ENCODE data around the gene ARHGEF17. TPM values are rescaled to one million over a fixed set of nuclear protein-coding genes. Genes with fewer than 3 reads are reported as not detected.

Gene ARHGEF17
- total RNA-seq, 3 donors from 2014 or later (not counting 1 experiment from before 2014, with no cell fraction given) = 0.02 to 0.88 (median 0.50) TPM

- no peak for ATAC-seq
- 87% methylated on average over 10 of the region's 10 CpGs for WGBS (ENCODE audit: insufficient coverage)
- Histone ChIP-seq H3K9me3 (ENCODE audit: control insufficient read depth, insufficient read depth, low read length) (no peaks in the 10 kb centered on the region), H3K36me3 (ENCODE audit: control insufficient read depth, insufficient read depth, low read length) (no peaks in the 10 kb centered on the region), H3K4me3 (ENCODE audit: low read length) (no peak overlapping the region), H3K27ac (ENCODE audit: low read length) (no peak overlapping the region), H3K4me1 (ENCODE audit: control insufficient read depth, insufficient read depth, low read length) (no peaks in the 10 kb centered on the region), H3K27me3 (ENCODE audit: control insufficient read depth, insufficient read depth, low read length) (no peaks in the 10 kb centered on the region)
- Mint-ChIP-seq H3K4me1 (peaks cover 0 to 3% of the 10 kb centered on the region in 2 donors), H3K9me3 (no peaks in the 10 kb centered on the region), H3K36me3 (no peaks in the 10 kb centered on the region), H3K27me3 (ENCODE audit: low read depth in 2 of 2) (peaks cover 0 to 3% of the 10 kb centered on the region in 2 donors), H3K4me3 (no peak overlapping the region), H3K27ac (no peak overlapping the region)
- intact Hi-C loops (cut with micrococcal nuclease) = no loop called here
- no peak for DNase-seq
- no peak for TF ChIP-seq CTCF (IDR thresholded peaks at IDR 0.05)
These were observed 38.3 kb downstream of the ARHGEF17 start for GRCh38 chr11:73346186-73346935.

- ATAC-seq = no peak
- Mint-ChIP-seq H3K27me3 (ENCODE audit: low read depth in 2 of 2) (peaks cover 0 to 3% of the 10 kb centered on the region in 2 donors), H3K4me3 (no peak overlapping the region), H3K36me3 (no peaks in the 10 kb centered on the region), H3K27ac (no peak overlapping the region), H3K4me1 (peaks cover 0 to 5% of the 10 kb centered on the region in 2 donors), H3K9me3 (no peaks in the 10 kb centered on the region)
- no peak for TF ChIP-seq CTCF (IDR thresholded peaks at IDR 0.05)
- H3K4me1 ChIP-seq (ENCODE audit: control insufficient read depth, insufficient read depth, low read length) = no peaks in the 10 kb centered on the region
- WGBS (ENCODE audit: insufficient coverage) = 90% methylated on average over 12 of the region's 12 CpGs
- no peaks in the 10 kb centered on the region for H3K27me3 ChIP-seq (ENCODE audit: control insufficient read depth, insufficient read depth, low read length)
- H3K36me3 ChIP-seq (ENCODE audit: control insufficient read depth, insufficient read depth, low read length) = no peaks in the 10 kb centered on the region
- DNase-seq = no peak
- H3K9me3 ChIP-seq (ENCODE audit: control insufficient read depth, insufficient read depth, low read length) = no peaks in the 10 kb centered on the region
- H3K27ac ChIP-seq (ENCODE audit: low read length) = no peak overlapping the region
- no peak overlapping the region for H3K4me3 ChIP-seq (ENCODE audit: low read length)
- intact Hi-C loops (cut with micrococcal nuclease) = no loop called here
These were observed 39.0 kb downstream of the ARHGEF17 start for GRCh38 chr11:73347067-73347466.

- no peaks in the 10 kb centered on the region for H3K9me3 Mint-ChIP-seq
- H3K36me3 ChIP-seq (ENCODE audit: control insufficient read depth, insufficient read depth, low read length) = no peaks in the 10 kb centered on the region
- TF ChIP-seq CTCF (IDR thresholded peaks at IDR 0.05) = no peak
- no peak overlapping the region for H3K4me3 ChIP-seq (ENCODE audit: low read length)
- H3K27ac ChIP-seq (ENCODE audit: low read length) = no peak overlapping the region
- H3K4me3 Mint-ChIP-seq = no peak overlapping the region
- intact Hi-C loops (cut with micrococcal nuclease) = no loop called here
- ATAC-seq (no peak), DNase-seq (no peak)
- no peaks in the 10 kb centered on the region for H3K27me3 ChIP-seq (ENCODE audit: control insufficient read depth, insufficient read depth, low read length)
- peaks cover 0 to 3% of the 10 kb centered on the region in 2 donors for H3K27me3 Mint-ChIP-seq (ENCODE audit: low read depth in 2 of 2)
- WGBS (ENCODE audit: insufficient coverage) = 90% methylated on average over 5 of the region's 5 CpGs
- no peak overlapping the region for H3K27ac Mint-ChIP-seq
- peaks cover 0 to 5% of the 10 kb centered on the region in 2 donors for H3K4me1 Mint-ChIP-seq
- H3K9me3 ChIP-seq (ENCODE audit: control insufficient read depth, insufficient read depth, low read length) = no peaks in the 10 kb centered on the region
- no peaks in the 10 kb centered on the region for H3K4me1 ChIP-seq (ENCODE audit: control insufficient read depth, insufficient read depth, low read length)
- H3K36me3 Mint-ChIP-seq = no peaks in the 10 kb centered on the region
These were observed 40.8 kb downstream of the ARHGEF17 start for GRCh38 chr11:73348838-73349237.

All from natural killer cell (primary cell).